Fibroblast of lung (primary cell): ENCODE data around the gene IREB2.

Experiments used
- EZH2 ChIP-seq: IDR thresholded peaks from 2 replicates; pipeline ENCODE4 v1.5.1; 2012; ENCODE audit warnings: low read length, control low read depth, mild to moderate bottlenecking; ENCODE audit errors: missing control alignments
- TF ChIP-seq, protein P1 (sequence below), 2 donors: IDR thresholded peaks in 1 of 2; conservative IDR thresholded peaks in 1 of 2; 1 replicate in 1 of 2; 2 replicates in 1 of 2; pipeline ENCODE4 v1.5.1; 2011 to 2012; ENCODE audit warnings: low read length in 2 of 2, control low read depth in 1 of 2, inconsistent platforms in 1 of 2, low read depth in 1 of 2, mild to moderate bottlenecking in 1 of 2

DNA sequence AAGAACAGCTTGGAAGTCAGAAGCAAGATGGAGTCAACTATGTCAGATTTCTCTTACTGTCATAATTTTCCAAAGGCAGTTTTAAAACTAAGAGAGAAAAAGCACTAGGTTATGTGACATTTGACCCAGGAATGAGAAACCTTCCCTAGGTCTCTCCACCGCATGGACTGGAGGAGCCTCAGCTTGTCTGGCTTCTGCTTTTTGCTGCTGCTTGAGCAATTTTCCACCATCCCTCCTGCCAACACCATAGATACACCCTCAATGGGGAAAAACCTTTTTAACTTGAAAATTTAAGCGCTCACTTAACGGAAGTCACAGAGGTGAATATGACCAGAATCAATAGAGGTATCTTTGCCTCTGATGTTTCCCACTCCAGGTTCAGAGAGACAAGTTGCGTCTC, 17.8 kb upstream of the IREB2 start:
- no peak for TF ChIP-seq EZH2
- TF ChIP-seq, protein P1, sequence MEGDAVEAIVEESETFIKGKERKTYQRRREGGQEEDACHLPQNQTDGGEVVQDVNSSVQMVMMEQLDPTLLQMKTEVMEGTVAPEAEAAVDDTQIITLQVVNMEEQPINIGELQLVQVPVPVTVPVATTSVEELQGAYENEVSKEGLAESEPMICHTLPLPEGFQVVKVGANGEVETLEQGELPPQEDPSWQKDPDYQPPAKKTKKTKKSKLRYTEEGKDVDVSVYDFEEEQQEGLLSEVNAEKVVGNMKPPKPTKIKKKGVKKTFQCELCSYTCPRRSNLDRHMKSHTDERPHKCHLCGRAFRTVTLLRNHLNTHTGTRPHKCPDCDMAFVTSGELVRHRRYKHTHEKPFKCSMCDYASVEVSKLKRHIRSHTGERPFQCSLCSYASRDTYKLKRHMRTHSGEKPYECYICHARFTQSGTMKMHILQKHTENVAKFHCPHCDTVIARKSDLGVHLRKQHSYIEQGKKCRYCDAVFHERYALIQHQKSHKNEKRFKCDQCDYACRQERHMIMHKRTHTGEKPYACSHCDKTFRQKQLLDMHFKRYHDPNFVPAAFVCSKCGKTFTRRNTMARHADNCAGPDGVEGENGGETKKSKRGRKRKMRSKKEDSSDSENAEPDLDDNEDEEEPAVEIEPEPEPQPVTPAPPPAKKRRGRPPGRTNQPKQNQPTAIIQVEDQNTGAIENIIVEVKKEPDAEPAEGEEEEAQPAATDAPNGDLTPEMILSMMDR (conservative IDR thresholded peaks at IDR 0.05 in 1 of 2, IDR thresholded peaks at IDR 0.05 in 1 of 2; ENCODE audit: low read depth in 1 of 2, low read length in 2 of 2) = no peak
